GM21737 (cell line): ENCODE measurements around the gene STK31.
A peak's percentile ranks its signal among the peaks of the same experiment; 100 is the strongest.
"Not testable (repeated sequence)": the region's sequence is repeated elsewhere in the genome, so short reads cannot be mapped to it uniquely, and the experiment has no call there.

Experiments used
- ATAC-seq: cut with Tn5 transposase; IDR thresholded peaks from one replicate; pipeline ENCODE4 v1.9.1; 2021; ENCODE audit warnings: mild to moderate bottlenecking, moderate library complexity; ENCODE audit not compliant: unreplicated experiment

STK31 gene, protein sequence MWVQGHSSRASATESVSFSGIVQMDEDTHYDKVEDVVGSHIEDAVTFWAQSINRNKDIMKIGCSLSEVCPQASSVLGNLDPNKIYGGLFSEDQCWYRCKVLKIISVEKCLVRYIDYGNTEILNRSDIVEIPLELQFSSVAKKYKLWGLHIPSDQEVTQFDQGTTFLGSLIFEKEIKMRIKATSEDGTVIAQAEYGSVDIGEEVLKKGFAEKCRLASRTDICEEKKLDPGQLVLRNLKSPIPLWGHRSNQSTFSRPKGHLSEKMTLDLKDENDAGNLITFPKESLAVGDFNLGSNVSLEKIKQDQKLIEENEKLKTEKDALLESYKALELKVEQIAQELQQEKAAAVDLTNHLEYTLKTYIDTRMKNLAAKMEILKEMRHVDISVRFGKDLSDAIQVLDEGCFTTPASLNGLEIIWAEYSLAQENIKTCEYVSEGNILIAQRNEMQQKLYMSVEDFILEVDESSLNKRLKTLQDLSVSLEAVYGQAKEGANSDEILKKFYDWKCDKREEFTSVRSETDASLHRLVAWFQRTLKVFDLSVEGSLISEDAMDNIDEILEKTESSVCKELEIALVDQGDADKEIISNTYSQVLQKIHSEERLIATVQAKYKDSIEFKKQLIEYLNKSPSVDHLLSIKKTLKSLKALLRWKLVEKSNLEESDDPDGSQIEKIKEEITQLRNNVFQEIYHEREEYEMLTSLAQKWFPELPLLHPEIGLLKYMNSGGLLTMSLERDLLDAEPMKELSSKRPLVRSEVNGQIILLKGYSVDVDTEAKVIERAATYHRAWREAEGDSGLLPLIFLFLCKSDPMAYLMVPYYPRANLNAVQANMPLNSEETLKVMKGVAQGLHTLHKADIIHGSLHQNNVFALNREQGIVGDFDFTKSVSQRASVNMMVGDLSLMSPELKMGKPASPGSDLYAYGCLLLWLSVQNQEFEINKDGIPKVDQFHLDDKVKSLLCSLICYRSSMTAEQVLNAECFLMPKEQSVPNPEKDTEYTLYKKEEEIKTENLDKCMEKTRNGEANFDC

DNA sequence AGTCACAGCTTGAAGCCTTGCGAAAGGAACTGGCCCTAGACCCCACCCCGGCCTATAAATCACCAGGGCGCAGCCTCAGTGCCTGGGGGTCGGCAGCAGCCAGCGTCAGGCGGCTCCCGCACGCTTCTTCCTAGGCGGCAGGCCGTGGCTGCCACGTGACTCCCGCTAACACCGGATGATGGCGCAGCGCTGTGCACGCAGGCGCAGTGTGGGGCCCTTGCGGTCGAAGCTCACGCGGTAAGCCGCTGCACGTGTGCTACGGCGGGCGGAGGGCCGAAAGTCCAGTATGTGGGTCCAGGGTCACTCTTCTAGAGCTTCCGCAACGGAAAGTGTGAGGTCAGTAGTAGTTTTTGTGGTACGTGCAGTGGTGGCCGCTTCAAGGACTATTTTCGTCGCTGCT lies at the start of gene STK31:
STK31 (plus strand) TSS at position 220 of the 400 bp plus-strand sequence; CDS start at position 287, 67 bp downstream.
- ATAC-seq = no peak

DNA sequence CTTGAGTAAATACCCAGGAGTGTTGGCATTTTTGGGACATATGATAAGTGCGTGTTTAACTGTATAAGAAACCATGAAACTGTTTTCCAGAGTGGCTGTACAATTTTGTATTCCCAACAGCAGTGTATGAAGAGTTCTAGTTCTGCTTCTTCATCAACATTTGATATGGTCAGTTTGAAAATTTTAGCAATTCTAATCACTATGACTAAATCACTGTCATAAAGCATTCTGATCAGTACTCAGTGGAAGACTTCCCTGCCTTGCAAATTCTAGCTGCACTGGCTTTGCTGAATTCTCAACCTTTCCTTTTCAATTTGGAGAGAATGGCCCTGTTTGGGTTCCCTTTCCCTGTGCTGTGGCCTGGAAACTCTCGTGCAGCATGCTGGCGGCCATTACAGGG lies 48.6 kb upstream of the STK31 start:
- ATAC-seq = no peak

DNA sequence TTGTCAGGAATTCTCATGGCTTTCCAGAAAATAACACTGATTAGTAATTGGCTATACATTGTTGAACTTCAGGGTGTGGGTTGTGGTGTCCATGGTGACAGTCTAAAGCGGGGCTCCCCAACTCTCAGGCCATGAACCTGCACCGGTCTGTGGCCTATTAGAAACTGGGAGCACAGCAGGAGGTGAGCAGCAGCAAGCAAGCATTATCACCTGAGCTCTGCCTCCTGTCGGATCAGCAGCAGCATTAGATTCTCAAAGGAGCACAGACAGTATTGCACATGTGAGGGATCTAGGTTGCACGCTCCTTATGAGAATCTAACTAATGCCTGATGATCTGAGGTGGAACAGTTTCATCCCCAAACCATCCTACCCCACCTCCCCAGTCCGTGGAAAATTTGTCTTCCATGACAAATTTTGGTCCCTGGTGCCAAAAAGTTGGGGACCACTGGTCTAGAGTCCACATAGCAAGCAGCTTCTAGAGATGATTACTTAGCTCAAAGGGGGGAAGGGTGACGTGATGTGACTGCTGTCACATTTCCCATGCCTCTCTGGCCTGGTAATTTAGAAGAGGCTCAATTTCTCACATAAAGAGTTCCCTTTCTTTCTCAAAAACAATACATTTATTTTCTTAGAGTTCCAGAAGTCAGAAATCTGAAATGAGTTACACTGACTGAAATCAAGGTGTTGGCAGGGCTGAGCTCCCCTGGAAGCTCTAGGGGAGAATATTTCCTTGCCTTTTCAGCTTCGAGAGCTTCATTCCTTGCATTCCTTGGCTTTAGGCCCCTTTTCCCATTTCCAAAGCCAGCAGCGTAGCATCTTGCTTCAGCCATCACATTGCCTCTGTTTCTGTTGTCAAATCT lies 47.7 kb upstream of the STK31 start:
- no peak for ATAC-seq

DNA sequence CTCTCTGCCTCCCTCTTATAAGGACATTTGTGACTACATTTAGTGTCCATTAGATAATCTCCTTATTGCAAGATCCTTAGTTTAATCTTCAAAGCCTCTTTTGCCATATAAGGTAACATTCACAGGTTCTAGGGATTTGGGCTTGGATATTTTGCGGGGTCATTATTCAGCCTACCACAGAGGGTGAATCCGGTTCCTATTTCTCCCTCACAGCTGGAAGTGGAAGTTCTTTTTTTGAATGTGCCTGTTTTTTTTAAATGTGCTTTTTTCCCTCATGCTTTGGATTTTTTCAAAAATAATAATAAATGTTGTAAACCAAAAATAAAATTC lies 47.1 kb upstream of the STK31 start:
- no peak for ATAC-seq

DNA sequence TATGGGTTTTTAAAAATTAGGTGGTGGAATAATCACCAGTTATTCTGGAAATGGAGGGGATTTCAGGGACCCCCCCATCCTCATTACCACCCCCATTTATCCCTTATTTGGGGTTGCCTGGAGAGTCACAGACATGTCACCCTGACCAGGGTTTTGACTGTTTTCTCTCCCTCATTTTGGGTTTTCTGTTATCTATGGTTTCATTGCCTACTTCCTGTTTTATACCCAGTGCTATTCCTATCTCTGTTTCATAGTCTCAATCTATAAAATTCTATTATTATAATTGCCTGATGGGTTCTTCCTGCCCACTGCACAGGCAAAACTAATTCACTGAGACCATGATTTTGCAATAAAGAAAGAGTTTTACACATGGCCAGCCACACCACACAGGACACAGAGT lies 45.9 kb upstream of the STK31 start:
- ATAC-seq = no peak

DNA sequence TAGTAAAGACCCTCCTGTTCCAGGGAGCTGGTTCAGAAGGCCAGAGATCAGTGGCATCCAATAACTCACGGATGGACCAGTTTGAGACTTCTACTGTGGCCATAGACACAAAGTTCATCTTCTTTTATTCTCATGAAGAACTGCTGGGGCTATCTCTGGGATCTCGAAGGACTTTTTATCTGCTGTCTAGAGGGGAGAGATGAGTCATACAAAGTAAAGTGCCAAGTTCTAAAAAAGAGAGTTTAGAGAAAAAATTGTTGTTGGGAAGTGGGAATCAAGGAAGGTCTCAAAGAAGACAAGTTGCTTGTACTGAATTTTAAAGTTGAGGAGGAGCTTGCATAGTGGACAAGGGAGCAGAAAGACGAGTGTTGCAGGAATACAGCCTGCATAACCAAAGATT lies 38.0 kb upstream of the STK31 start:
- ATAC-seq = no peak

DNA sequence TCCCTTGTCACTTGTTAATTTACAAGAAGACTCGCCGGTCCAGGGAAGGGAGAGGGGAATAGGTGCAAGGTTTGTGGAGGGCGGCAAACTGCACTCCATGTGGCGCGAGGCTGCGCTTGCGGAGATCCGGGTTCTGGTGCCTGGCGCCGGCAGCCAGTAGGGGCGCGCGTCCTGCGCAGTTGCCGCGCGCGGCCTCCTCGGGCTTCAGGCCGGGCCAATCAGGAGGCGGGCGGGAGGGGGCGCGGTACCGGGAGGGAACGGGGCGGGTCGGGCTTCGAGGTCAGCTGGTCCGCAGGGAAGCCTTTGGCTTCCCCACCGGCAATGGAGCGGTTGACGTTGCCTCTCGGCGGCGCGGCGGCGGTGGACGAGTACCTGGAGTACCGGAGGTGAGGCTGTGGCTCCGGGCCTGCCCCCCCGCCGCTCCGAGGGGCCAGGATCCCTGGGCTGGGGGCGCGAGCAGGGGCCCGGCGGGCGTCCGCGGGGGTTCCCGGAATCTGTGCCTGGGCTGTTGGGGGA lies 30.1 kb upstream of the STK31 start, which contains the start of gene FAM221A:
FAM221A (plus strand) TSS at position 302 of the 516 bp plus-strand sequence; CDS start at position 322, 20 bp downstream.
- ATAC-seq = peak; percentile 98

DNA sequence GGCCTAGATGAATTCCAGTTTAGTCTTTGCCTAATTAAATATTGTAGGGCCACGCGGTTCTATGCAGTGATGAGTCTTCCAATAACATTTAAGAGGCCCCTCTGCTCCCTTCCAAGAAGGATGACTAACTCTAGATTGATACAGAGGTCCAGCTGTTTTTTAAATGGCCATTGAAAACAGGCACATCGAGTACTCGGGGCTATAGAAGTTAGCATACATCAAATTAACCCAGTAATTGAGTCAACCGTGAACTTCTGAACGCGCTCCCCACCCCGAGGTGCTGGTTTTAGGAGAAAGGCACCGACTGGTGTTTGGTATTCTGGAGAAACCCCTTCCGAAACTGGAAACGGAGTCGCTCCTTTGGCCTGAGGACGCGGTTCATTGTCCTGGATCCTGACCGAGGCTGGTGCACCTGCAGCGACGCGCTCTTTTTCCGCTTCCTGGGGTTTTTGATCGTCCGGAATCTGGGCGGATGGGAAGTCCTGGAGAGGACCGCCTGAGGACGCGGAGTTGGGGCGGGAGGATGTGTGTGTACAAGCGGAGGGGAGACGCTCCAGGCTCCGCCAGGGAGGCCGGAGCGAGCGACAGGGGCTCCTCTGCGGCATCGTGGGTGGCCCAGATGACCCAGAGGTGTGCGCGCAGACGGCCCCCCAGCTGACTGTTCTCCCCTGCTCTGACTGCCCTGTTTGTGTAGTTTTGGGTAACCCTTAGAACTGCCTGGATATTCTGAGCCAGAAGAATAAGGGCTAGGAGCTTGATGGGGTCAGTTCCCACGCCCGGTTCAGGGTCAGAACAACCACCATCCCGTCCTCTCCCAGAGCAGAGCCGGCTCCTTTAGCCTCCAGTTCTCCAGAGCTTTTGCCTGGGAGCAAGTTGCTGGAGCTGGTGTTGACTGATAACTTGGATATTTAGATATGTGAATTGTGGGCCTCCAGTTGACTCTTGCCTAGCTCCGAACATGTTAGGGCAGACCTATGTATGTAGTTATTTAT lies 29.3 kb upstream of the STK31 start:
- ATAC-seq = peak; percentile 47

DNA sequence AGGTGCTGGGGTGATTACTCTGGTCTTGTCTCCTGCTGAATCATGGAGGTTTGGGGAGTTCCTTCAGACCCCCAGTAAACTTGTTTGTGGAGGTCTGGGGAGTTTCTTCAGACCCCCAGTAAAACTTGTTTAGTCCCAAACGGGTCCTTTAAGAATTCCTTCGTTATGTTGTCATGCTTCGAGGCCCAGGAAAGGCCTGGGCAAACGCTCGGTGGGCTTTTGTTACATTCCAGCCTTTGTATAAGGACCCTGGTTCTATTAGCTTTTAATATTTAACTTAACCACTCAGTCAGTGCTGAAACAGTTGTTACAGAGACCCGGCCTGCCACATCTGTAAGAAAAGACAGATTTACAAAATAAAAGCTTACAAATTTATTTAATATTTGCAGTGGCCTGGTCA lies 26.0 kb upstream of the STK31 start:
- not testable (repeated sequence) for ATAC-seq

DNA sequence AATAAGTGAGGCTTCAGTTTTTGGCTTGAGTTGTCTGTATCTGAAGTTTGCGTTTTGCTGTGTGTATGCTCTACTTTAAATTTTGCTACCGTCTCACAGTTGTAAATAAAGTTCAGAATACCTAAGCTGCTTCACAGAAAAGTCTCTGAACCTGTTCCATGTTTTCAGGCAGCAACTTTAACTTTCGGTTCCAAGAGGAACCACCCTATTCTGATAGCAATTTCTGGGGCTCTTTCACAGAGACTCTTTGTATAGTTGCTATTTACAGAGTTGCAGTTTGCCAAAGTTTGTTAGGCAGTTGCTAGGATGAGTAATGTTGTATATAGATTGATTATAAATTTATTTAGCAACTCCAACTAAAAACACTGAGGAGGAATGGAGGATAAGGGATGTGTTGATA lies 24.3 kb upstream of the STK31 start:
- ATAC-seq = no peak

DNA sequence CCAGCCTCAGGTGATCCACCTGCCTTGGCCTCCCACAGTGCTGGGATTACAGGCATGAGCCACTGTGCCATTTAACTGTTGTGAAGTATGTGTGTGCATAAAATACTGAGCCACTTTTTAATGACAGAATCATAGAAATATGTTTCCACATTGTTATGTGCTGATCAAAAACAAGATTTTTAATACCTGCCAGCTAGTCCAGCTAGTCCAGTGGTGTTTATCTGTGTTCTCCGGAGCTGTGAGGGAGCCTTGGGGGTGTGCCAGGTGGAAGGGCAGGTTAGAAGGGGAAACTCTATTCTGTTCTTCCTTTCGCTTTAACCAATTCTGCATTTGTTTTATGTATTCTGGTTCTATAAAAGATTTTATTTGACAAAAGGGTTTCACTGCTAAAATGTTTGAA lies 23.0 kb upstream of the STK31 start:
- no peak for ATAC-seq

DNA sequence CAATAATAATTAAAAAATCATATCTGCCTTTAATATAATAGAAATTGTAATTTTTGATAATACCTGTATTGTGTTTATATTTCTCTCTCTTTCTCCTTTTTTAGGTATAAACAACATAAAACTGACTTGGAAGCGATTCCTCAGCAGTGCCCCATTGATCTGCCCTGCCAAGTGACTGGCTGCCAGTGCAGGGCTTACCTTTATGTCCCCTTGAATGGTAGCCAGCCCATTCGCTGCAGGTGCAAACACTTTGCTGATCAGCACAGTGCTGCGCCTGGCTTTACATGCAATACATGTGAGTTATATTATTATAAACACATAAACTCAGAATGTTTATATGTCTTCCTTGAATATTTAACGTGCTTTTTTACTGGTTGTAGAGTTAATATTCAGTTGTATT lies 20.9 kb upstream of the STK31 start:
- ATAC-seq = no peak

DNA sequence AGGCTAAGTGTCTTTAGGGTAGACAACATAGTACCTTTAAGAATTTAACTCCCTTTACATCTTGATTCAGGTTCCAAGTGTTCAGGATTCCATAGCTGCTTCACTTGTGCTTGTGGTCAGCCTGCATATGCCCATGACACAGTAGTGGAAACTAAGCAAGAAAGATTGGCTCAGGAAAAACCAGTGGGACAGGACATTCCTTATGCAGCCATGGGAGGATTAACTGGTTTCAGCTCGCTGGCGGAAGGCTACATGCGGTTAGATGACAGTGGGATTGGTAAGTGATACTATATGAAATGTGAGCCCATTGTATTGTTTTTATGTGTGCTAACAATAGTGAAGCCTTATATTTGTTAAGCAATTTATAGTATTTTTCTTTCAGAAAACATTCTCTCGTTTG lies 18.7 kb upstream of the STK31 start:
- no peak for ATAC-seq

DNA sequence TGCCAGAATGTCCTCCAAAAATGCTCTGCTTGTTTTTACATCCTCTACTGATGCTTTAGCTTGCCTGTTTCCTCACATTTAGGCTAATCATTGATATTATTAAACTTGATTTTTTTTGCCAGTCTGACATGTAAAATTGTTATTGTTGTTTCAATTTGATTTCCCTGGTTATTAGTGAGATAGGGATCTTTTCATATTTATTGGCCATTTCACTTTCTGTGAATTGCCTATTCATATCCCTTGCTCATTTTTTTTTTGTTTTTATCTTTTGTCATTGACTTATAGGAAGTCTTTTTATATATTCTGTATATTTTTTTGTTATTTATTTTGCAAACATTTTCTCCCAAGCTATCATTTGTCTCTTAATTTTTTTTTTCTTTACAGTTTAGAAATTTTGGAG lies 16.8 kb upstream of the STK31 start:
- ATAC-seq = no peak

DNA sequence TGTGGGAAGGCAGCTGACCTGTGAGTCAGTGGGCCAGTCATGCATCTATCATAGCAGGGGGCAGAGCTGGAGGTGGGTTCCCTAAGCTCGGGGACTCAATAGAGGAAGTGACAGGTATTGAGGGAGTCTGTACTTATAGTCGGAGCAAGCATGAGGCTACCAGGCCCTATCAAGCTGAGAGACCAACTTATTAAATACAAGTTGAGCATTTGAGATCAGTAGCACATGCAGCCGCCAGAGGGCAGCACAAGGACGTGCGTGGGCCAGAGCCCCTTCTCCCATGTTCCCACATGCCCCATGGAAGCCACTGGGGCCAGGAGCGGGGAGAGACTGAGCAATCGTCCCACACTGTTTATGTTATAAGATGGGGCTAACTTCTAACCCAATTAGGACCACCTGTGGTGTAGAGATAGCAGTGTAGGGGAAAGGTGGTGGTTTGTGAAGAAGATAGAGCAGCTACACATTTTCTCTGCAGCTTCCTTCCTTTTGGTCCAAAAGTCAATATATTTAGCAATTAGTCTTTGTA lies 13.0 kb upstream of the STK31 start:
- ATAC-seq = no peak

DNA sequence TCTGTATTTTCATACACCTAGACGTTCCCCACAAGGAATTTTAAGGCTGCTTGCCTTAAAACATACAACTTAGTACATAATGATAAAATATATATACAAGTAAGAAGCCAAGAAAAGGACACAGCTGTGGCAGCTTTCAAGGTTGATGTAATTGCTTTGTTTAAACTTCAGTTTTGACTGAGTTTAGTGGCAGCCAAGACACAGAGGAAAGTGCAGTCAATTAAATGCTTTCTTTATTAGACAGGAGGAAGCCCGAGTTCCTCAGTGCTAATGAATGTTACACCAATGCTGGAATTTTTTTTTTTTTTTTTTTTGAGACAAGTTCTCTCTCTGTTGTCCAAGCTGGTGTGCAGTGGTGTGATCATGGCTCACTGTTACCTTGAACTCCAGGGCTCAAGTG lies 11.2 kb upstream of the STK31 start:
- no peak for ATAC-seq

DNA sequence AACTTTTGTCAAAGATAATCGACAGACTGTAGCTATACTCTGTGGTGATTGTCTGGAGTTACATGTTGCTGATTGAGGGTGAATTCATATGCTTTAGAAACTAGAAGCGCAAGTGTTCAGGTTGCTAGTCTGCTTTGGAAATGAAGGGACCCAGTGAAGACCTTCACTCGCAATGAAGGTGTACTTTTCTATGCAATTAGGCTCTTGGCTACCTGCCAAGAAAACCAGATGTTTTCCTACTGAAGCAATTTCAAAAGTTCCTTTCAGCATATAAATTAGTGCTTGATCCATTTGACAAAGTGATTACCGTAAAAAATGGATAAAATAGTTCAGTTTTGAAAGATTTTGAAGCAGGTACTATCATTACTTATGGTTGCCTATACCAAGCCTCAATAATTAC lies 10.0 kb upstream of the STK31 start:
- no peak for ATAC-seq

DNA sequence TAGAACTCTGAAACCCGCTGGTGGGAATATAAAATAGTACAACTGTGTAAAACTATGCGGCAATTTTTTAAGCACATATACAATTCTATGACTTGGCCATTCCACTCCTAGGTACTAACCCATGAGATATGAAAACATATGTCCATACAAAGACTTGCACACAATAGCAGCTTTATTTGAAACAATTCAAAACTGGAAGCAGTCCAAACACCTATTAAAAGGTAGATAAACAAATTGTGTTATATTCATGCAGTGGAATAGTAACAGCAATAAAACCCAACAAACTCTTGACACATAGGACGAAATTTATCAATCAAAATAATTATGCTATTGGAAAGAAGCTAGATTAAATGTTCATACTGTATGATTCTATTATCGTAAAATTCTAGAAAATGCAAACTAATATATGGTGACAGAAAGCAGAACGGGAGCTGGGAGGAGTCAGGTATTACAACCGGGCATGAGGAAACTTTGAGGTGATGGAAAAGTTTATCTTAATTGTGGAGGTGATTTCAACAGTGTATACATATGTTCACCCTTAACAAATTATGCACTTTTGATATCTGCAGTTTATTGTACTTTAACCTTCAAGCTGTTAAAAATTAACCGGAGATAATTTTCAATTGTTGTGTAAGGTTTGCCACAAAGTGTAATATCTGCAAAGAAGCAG lies 803 bp upstream of the STK31 start:
- no peak for ATAC-seq
